Aorta (tissue), 5 donors: ENCODE results near the gene SCART1. TPM values are rescaled to one million over a fixed set of nuclear protein-coding genes. Genes with fewer than 3 reads are reported as not detected.
"Not testable (repeated sequence)": the region's sequence is repeated elsewhere in the genome, so short reads cannot be mapped to it uniquely, and the experiment has no call there.

ENCODE experiments used
- ATAC-seq: fragments of 200-7000 bp; cut with Tn5 transposase; one replicate; pipeline ENCODE4 v1.9.1; 2022; ENCODE audit warnings: moderate library complexity; ENCODE audit not compliant: low FRiP score
- DNase-seq, 2 donors: peaks; one replicate each; pipeline ENCODE4 v3.0.0-alpha.2; 2020
- H3K27ac ChIP-seq, 2 donors: one replicate each; pipeline ENCODE4 v1.5.1; 2013; ENCODE audit warnings: low read length in 2 of 2, mild to moderate bottlenecking in 2 of 2, moderate library complexity in 2 of 2, control low read depth in 1 of 2, inconsistent platforms in 1 of 2, low read depth in 1 of 2
- H3K27me3 ChIP-seq, 2 donors: one replicate each; pipeline ENCODE4 v1.6.1; 2013; ENCODE audit warnings: control low read depth in 1 of 2, low read length in 1 of 2, mild to moderate bottlenecking in 1 of 2, moderate library complexity in 1 of 2; ENCODE audit not compliant: insufficient read depth in 2 of 2, control insufficient read depth in 1 of 2
- H3K36me3 ChIP-seq, 2 donors: one replicate each; pipeline ENCODE4 v1.6.1; 2013; ENCODE audit warnings: control low read depth in 1 of 2, low read length in 1 of 2, mild to moderate bottlenecking in 1 of 2; ENCODE audit not compliant: insufficient read depth in 2 of 2, control insufficient read depth in 1 of 2
- H3K4me1 ChIP-seq, 2 donors: one replicate each; pipeline ENCODE4 v1.6.1; 2013; ENCODE audit warnings: low read length in 2 of 2, control low read depth in 1 of 2, mild to moderate bottlenecking in 1 of 2, moderate library complexity in 1 of 2; ENCODE audit not compliant: insufficient read depth in 2 of 2, control insufficient read depth in 1 of 2
- H3K4me3 ChIP-seq, 2 donors: one replicate each; pipeline ENCODE4 v1.5.1; 2013; ENCODE audit warnings: low read length in 2 of 2, control low read depth in 1 of 2, mild to moderate bottlenecking in 1 of 2
- H3K9me3 ChIP-seq: one replicate; pipeline ENCODE4 v1.6.1; 2013; ENCODE audit warnings: mild to moderate bottlenecking, low read length; ENCODE audit not compliant: control insufficient read depth
- WGBS, 2 donors: extraction: QIAGEN DNeasy Blood & Tissue Kit; methylation state at CpG; one replicate each; pipeline ENCODE4 v1.1.7; 2013; 5-methylcytosine and 5-hydroxymethylcytosine counted together
- intact Hi-C, 2 donors: fragments of 100-400 bp; cut with DNase I; formaldehyde crosslinking; loops; one replicate each; pipeline versions ENCODE4 v1.14.2 to v1.15.0; 2022
- polyA plus RNA-seq, 2 donors: library from polyadenylated mRNA; stranded (reverse); fragments of 200-250 nt; gene quantifications; one replicate each; pipeline ENCODE4 v1.2.3, GENCODE V29; 2013
- total RNA-seq, 2 donors: library from RNA; stranded (reverse); fragmentation: NEBNext Ultra II Directional; extraction: Animal tissue kit (Norgen Biotek cat#: 25700); gene quantifications; one replicate each; pipeline ENCODE4 v1.2.1, GENCODE V29; 2021
- donor health status: healthy with polysubstance abuse.
- donor health status: Bipolar disorder and iron deficiency.
- donor health status: DM: no; HTN: no; CAD: no.
- donor health status: DM: no; HTN: no; CAD: no.
- donor health status: DM: yes; HTN: yes; CAD: no.

The SCART1 gene
- total and polyA plus RNA-seq, 4 donors, result 2.4 to 7.3 (median 5.4) TPM; not detected in 1

GRCh38 chr10:133493562-133493961, 39.8 kb downstream of the SCART1 start:
- H3K27me3 ChIP-seq, H3K4me3 ChIP-seq, H3K4me1 ChIP-seq, H3K36me3 ChIP-seq, intact Hi-C loops, ATAC-seq, H3K27ac ChIP-seq, DNase-seq, H3K9me3 ChIP-seq: not testable (repeated sequence)
- WGBS, 2 donors, result 77% methylated on average over 4 of the region's 4 CpGs

- WGBS, 2 donors, result 51 to 54% methylated on average over 6 of the region's 6 CpGs
- H3K4me1 ChIP-seq, H3K27ac ChIP-seq, H3K9me3 ChIP-seq, H3K4me3 ChIP-seq, H3K27me3 ChIP-seq, intact Hi-C loops, ATAC-seq, DNase-seq, H3K36me3 ChIP-seq: not testable (repeated sequence)
These were observed 43.6 kb downstream of the SCART1 start for GRCh38 chr10:133497363-133497762.

GRCh38 chr10:133499176-133499575, 45.4 kb downstream of the SCART1 start:
- H3K36me3 ChIP-seq, result not testable (repeated sequence)

GRCh38 chr10:133500897-133501296, 47.2 kb downstream of the SCART1 start:
- 65 to 66% methylated on average over 4 of the region's 4 CpGs for WGBS, 2 donors
- H3K27me3 ChIP-seq, H3K4me1 ChIP-seq, H3K27ac ChIP-seq, H3K9me3 ChIP-seq, H3K4me3 ChIP-seq, H3K36me3 ChIP-seq, ATAC-seq, DNase-seq, intact Hi-C loops: not testable (repeated sequence)

More at GRCh38 chr10:133499176-133499575, 45.4 kb downstream of the SCART1 start:
- DNase-seq, ATAC-seq, H3K27ac ChIP-seq, intact Hi-C loops, H3K9me3 ChIP-seq, H3K4me1 ChIP-seq, H3K27me3 ChIP-seq, H3K4me3 ChIP-seq: not testable (repeated sequence)
- WGBS, 2 donors, result 67 to 74% methylated on average over 1 of the region's 1 CpG

- Histone ChIP-seq H3K27me3 (no peaks in the 10 kb centered on the region), H3K4me1 (no peaks in the 10 kb centered on the region), H3K27ac (no peak overlapping the region), H3K4me3 (no peak overlapping the region), H3K36me3 (peaks cover 1 to 3% of the 10 kb centered on the region in 2 donors), H3K9me3 (no peaks in the 10 kb centered on the region)
- WGBS, 2 donors, result 78 to 83% methylated on average over 4 of the region's 4 CpGs
- no peak for ATAC-seq
- no peak for DNase-seq
- intact Hi-C loops, result no loop called here
These were observed 56.0 kb downstream of the SCART1 start for GRCh38 chr10:133509700-133510099.

GRCh38 chr10:133511408-133511807, 57.7 kb downstream of the SCART1 start:
- Histone ChIP-seq H3K36me3 (peaks cover 1 to 3% of the 10 kb centered on the region in 2 donors), H3K9me3 (no peaks in the 10 kb centered on the region), H3K27me3 (no peaks in the 10 kb centered on the region), H3K27ac (no peak overlapping the region), H3K4me1 (no peaks in the 10 kb centered on the region), H3K4me3 (no peak overlapping the region)
- DNase-seq, result no peak
- ATAC-seq, result no peak
- intact Hi-C loops, result no loop called here
- WGBS, 2 donors, result 69 to 73% methylated on average over 4 of the region's 4 CpGs

- H3K9me3 ChIP-seq, result no peaks in the 10 kb centered on the region
- H3K4me3 ChIP-seq, result no peak overlapping the region
- no peak for DNase-seq
- no peaks in the 10 kb centered on the region for H3K4me1 ChIP-seq
- no peak for ATAC-seq
- intact Hi-C loops, result no loop called here
- 55 to 58% methylated on average over 4 of the region's 4 CpGs for WGBS, 2 donors
- no peak overlapping the region for H3K27ac ChIP-seq
- H3K36me3 ChIP-seq, result peaks cover 0 to under 1% of the 10 kb centered on the region in 2 donors
- H3K27me3 ChIP-seq, result no peaks in the 10 kb centered on the region
These were observed 58.3 kb downstream of the SCART1 start for GRCh38 chr10:133511907-133512528.

GRCh38 chr10:133515471-133515870, 61.7 kb downstream of the SCART1 start:
- 72 to 74% methylated on average over 4 of the region's 4 CpGs for WGBS, 2 donors
- no peak for ATAC-seq
- Histone ChIP-seq H3K4me1 (no peaks in the 10 kb centered on the region), H3K27me3 (no peaks in the 10 kb centered on the region), H3K9me3 (no peaks in the 10 kb centered on the region), H3K4me3 (no peak overlapping the region), H3K27ac (no peak overlapping the region), H3K36me3 (no peaks in the 10 kb centered on the region)
- intact Hi-C loops, result no loop called here
- no peak for DNase-seq

GRCh38 chr10:133516057-133516456, 62.3 kb downstream of the SCART1 start:
- no peaks in the 10 kb centered on the region for H3K9me3 ChIP-seq
- 58 to 64% methylated on average over 4 of the region's 4 CpGs for whole genome bisulfite sequencing, 2 donors
- H3K4me1 ChIP-seq, result no peaks in the 10 kb centered on the region
- ATAC-seq (no peak), DNase-seq (no peak)
- intact Hi-C loops, result no loop called here
- H3K4me3 ChIP-seq, result no peak overlapping the region
- no peaks in the 10 kb centered on the region for H3K36me3 ChIP-seq
- no peak overlapping the region for H3K27ac ChIP-seq
- no peaks in the 10 kb centered on the region for H3K27me3 ChIP-seq
